Measurements from ENCODE around the gene SCYL2. TPM values are rescaled to one million over a fixed set of nuclear protein-coding genes. Genes with fewer than 3 reads are reported as not detected.

SCYL2 gene
- total and polyA plus RNA-seq, 2 experiments from 2014 or later = 15.0 to 57.5 TPM

- H3K27ac ChIP-seq (ENCODE audit: low read depth) = no peak overlapping the region
- Mint-ChIP-seq H3K4me3 (no peak overlapping the region), H3K9me3 (no peaks in the 10 kb centered on the region), H3K27me3 (ENCODE audit: insufficient read depth, low read depth, poor library complexity) (peaks cover 6% of the 10 kb centered on the region), H3K36me3 (ENCODE audit: low read depth) (no peaks in the 10 kb centered on the region), H3K27ac (no peak overlapping the region), H3K4me1 (peaks cover 21% of the 10 kb centered on the region; the same call in 2 of the 3 replicates)
- no peak overlapping the region for H3K4me3 ChIP-seq
- H3F3A ChIP-seq (replicated peaks; ENCODE audit: low read depth) = no peaks in the 10 kb centered on the region
- H3K4me1 ChIP-seq (ENCODE audit: insufficient read depth) = peaks cover 15% of the 10 kb centered on the region
- H3K27me3 ChIP-seq (ENCODE audit: insufficient read depth) = no peaks in the 10 kb centered on the region
- no peaks in the 10 kb centered on the region; the same call in 1 of the 2 replicates for H3K9me2 ChIP-seq (ENCODE audit: insufficient read depth)
- DNase-seq (ENCODE audit: low spot score) = no peak
- TF ChIP-seq CREB1 (CRISPR knock-in tag; IDR thresholded peaks at IDR 0.05; ENCODE audit: low read depth) (no peak), STAT1 (IDR thresholded peaks at IDR 0.05; ENCODE audit: unreplicated experiment) (no peak), CTCF (conservative IDR thresholded peaks at IDR 0.05; ENCODE audit: low read depth in 2 of 2) (no peak), POLR2AphosphoS5 (IDR thresholded peaks at IDR 0.05; ENCODE audit: low read depth) (no peak), REST (IDR thresholded peaks at IDR 0.05; ENCODE audit: unreplicated experiment) (no peak), ZNF331 (CRISPR knock-in tag; IDR thresholded peaks at IDR 0.05; ENCODE audit: low read depth) (no peak), EZH2 (IDR thresholded peaks at IDR 0.05; ENCODE audit: low read depth, unreplicated experiment) (no peak)
- TF ChIP-seq, protein P1, sequence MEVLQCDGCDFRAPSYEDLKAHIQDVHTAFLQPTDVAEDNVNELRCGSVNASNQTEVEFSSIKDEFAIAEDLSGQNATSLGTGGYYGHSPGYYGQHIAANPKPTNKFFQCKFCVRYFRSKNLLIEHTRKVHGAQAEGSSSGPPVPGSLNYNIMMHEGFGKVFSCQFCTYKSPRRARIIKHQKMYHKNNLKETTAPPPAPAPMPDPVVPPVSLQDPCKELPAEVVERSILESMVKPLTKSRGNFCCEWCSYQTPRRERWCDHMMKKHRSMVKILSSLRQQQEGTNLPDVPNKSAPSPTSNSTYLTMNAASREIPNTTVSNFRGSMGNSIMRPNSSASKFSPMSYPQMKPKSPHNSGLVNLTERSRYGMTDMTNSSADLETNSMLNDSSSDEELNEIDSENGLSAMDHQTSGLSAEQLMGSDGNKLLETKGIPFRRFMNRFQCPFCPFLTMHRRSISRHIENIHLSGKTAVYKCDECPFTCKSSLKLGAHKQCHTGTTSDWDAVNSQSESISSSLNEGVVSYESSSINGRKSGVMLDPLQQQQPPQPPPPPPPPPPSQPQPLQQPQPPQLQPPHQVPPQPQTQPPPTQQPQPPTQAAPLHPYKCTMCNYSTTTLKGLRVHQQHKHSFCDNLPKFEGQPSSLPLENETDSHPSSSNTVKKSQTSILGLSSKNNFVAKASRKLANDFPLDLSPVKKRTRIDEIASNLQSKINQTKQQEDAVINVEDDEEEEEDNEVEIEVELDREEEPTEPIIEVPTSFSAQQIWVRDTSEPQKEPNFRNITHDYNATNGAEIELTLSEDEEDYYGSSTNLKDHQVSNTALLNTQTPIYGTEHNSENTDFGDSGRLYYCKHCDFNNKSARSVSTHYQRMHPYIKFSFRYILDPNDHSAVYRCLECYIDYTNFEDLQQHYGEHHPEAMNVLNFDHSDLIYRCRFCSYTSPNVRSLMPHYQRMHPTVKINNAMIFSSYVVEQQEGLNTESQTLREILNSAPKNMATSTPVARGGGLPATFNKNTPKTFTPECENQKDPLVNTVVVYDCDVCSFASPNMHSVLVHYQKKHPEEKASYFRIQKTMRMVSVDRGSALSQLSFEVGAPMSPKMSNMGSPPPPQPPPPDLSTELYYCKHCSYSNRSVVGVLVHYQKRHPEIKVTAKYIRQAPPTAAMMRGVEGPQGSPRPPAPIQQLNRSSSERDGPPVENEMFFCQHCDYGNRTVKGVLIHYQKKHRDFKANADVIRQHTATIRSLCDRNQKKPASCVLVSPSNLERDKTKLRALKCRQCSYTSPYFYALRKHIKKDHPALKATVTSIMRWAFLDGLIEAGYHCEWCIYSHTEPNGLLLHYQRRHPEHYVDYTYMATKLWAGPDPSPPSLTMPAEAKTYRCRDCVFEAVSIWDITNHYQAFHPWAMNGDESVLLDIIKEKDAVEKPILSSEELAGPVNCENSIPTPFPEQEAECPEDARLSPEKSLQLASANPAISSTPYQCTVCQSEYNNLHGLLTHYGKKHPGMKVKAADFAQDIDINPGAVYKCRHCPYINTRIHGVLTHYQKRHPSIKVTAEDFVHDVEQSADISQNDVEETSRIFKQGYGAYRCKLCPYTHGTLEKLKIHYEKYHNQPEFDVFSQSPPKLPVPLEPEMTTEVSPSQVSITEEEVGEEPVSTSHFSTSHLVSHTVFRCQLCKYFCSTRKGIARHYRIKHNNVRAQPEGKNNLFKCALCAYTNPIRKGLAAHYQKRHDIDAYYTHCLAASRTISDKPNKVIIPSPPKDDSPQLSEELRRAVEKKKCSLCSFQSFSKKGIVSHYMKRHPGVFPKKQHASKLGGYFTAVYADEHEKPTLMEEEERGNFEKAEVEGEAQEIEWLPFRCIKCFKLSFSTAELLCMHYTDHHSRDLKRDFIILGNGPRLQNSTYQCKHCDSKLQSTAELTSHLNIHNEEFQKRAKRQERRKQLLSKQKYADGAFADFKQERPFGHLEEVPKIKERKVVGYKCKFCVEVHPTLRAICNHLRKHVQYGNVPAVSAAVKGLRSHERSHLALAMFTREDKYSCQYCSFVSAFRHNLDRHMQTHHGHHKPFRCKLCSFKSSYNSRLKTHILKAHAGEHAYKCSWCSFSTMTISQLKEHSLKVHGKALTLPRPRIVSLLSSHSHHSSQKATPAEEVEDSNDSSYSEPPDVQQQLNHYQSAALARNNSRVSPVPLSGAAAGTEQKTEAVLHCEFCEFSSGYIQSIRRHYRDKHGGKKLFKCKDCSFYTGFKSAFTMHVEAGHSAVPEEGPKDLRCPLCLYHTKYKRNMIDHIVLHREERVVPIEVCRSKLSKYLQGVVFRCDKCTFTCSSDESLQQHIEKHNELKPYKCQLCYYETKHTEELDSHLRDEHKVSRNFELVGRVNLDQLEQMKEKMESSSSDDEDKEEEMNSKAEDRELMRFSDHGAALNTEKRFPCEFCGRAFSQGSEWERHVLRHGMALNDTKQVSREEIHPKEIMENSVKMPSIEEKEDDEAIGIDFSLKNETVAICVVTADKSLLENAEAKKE (CRISPR knock-in tag; IDR thresholded peaks at IDR 0.05) = no peak
- TF ChIP-seq, protein P2, sequence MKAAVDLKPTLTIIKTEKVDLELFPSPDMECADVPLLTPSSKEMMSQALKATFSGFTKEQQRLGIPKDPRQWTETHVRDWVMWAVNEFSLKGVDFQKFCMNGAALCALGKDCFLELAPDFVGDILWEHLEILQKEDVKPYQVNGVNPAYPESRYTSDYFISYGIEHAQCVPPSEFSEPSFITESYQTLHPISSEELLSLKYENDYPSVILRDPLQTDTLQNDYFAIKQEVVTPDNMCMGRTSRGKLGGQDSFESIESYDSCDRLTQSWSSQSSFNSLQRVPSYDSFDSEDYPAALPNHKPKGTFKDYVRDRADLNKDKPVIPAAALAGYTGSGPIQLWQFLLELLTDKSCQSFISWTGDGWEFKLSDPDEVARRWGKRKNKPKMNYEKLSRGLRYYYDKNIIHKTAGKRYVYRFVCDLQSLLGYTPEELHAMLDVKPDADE (IDR thresholded peaks at IDR 0.05) = no peak
- H3K4me2 ChIP-seq = no peak overlapping the region
- no peaks in the 10 kb centered on the region for H3K36me3 ChIP-seq (ENCODE audit: insufficient read depth)
- no peak for ATAC-seq
- no peaks in the 10 kb centered on the region for H4K20me1 ChIP-seq (replicated peaks; ENCODE audit: insufficient read depth)
- no peak overlapping the region for H2AFZ ChIP-seq
- no peaks in the 10 kb centered on the region for H3K79me2 ChIP-seq (replicated peaks; ENCODE audit: insufficient read depth)
Observed at GRCh38 chr12:100359822-100360221, 92.8 kb downstream of the SCYL2 start.

All from GM23338 (cell line).